Stimulated activated naive CD4-positive, alpha-beta T cell (primary cell): ENCODE results near the gene ETFB.

ENCODE experiments used
- DNase-seq, 6 experiments: peaks; one replicate each; lab custom pipeline; 2025; lab: John Stamatoyannopoulos, UW

The ETFB gene

GRCh38 chr19:51327066-51328001, 38.9 kb downstream of the ETFB start:
- peak in 5 of 6 experiments; percentile 8 to 30 (median 23) for DNase-seq

- DNase-seq: no peak
These were observed 39.7 kb downstream of the ETFB start for GRCh38 chr19:51326216-51327065.

- DNase-seq: no peak
These were observed 40.8 kb downstream of the ETFB start for GRCh38 chr19:51325161-51325976.

GRCh38 chr19:51324167-51324481, 42.1 kb downstream of the ETFB start:
- no peak for DNase-seq

GRCh38 chr19:51323481-51324166, 42.6 kb downstream of the ETFB start:
- DNase-seq: no peak

GRCh38 chr19:51321799-51322198, 44.4 kb downstream of the ETFB start:
- DNase-seq: no peak

GRCh38 chr19:51320280-51320657, 45.9 kb downstream of the ETFB start:
- no peak for DNase-seq

GRCh38 chr19:51319649-51320279, 46.4 kb downstream of the ETFB start:
- no peak for DNase-seq

- DNase-seq: no peak
These were observed 47.2 kb downstream of the ETFB start for GRCh38 chr19:51318687-51319648.

- DNase-seq: no peak
These were observed 48.2 kb downstream of the ETFB start for GRCh38 chr19:51317968-51318367.

- no peak for DNase-seq
These were observed 48.8 kb downstream of the ETFB start for GRCh38 chr19:51317376-51317775.

GRCh38 chr19:51316688-51317087, 49.5 kb downstream of the ETFB start:
- DNase-seq: no peak

- no peak for DNase-seq
These were observed 54.6 kb downstream of the ETFB start, which contains the start of gene IGLON5 for GRCh38 chr19:51311351-51312257. Gene IGLON5, plus strand, starts transcription at chr19:51311644. Its CDS starts 204 bp downstream, at chr19:51311848.

GRCh38 chr19:51305479-51305878, 60.7 kb downstream of the ETFB start:
- DNase-seq: no peak

GRCh38 chr19:51301266-51301665, 64.9 kb downstream of the ETFB start:
- no peak for DNase-seq

GRCh38 chr19:51297406-51297805, 68.8 kb downstream of the ETFB start:
- DNase-seq: no peak

GRCh38 chr19:51296336-51297093, 69.7 kb downstream of the ETFB start:
- no peak for DNase-seq
